Astrocyte of the spinal cord (primary cell): ENCODE results near the gene C1QL2.

Experiments used
- DNase-seq: peaks from one replicate; pipeline ENCODE4 v3.0.0; 2011; ENCODE audit warnings: low read depth, low spot score
- H3K4me3 ChIP-seq: 2 replicates; pipeline ENCODE4 v1.5.1; 2011; ENCODE audit warnings: low read depth, mild to moderate bottlenecking, low read length, moderate library complexity
- CTCF ChIP-seq: IDR thresholded peaks from 2 replicates; pipeline ENCODE4 v1.5.1; 2012; ENCODE audit warnings: low read depth, mild to moderate bottlenecking, low read length, inconsistent platforms
- in situ Hi-C: cut with HindIII; loops from 2 replicates; pipeline ENCODE4 v1.10.0; 2017; ENCODE audit warnings: low sequenced_read_pairs

The C1QL2 gene

GRCh38 chr2:119201815-119202214 is 43.3 kb upstream of the C1QL2 start:
- TF ChIP-seq CTCF, result no peak
- no peak for DNase-seq
- in situ Hi-C loops, result no loop called here

GRCh38 chr2:119198240-119198840 is 39.8 kb upstream of the C1QL2 start:
- in situ Hi-C loops, result no loop called here
- no peak overlapping the region for H3K4me3 ChIP-seq
- peak; percentile 29 for DNase-seq
- no peak for TF ChIP-seq CTCF

More at GRCh38 chr2:119201815-119202214, 43.3 kb upstream of the C1QL2 start:
- no peak overlapping the region for H3K4me3 ChIP-seq

- no peak for TF ChIP-seq CTCF
- no peak overlapping the region for H3K4me3 ChIP-seq
- DNase-seq, result no peak
- in situ Hi-C loops, result no loop called here
Observed at GRCh38 chr2:119197529-119198239, 39.1 kb upstream of the C1QL2 start.

DNA sequence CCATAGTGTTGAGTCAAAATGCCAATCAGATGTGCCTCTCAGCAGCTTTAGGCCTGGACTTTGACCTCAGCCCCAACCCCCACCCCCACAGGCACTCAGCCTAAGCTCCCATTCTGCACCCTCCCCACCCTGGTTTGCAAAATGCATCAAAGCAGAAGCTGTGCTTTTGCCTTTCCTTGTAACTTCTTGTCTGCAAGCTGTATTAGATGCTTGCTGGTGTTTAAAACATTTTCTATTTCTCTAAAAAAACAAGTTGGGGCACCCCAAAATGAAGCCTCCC is 38.5 kb upstream of the C1QL2 start:
- no peak for TF ChIP-seq CTCF
- in situ Hi-C loops, result no loop called here
- no peak overlapping the region for H3K4me3 ChIP-seq

DNA sequence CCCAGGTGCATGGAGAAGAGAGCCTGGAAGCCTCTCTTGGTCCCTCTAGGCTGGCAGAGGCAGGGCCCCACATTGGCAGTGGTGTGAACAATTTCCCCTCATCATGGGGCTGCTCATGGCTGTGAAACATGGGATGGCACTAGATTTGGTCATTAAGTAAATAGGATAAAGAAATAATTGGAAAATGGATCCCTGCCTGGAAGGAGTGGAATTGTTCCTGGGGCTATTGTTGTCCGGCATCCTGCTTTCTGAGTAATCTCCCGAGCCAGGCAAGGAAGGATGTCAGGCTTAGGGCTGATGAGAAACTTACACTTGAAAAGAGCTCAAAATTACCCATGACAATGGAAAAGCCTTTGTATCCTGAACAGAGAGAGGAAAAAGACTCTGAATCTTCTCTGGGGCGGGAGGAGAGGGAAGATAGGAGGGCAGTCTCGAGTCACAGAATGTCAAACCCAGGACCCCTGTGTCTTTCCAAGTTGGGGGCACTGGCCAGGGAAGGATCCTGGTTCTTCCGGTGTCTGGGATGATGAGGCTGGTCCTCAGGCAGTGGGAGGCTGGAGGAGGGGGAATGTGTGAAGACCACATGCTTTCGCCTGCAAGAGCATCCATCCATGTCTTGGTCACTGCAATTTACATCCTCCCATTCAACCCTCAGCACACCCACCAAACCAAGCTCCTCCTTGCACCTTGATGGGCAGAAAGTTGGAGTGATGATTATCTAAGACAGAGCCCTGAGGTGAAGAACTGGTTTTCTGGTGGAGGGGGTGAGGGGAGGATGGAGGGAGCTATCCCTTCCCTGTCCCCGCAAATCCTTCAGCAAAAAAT is 38.0 kb upstream of the C1QL2 start:
- in situ Hi-C loops, result no loop called here
- TF ChIP-seq CTCF, result no peak
- H3K4me3 ChIP-seq, result no peak overlapping the region
- DNase-seq, result no peak

More for the DNA sequence above, 38.5 kb upstream of the C1QL2 start:
- DNase-seq, result no peak

GRCh38 chr2:119195887-119196286 is 37.3 kb upstream of the C1QL2 start:
- DNase-seq, result no peak
- in situ Hi-C loops, result no loop called here
- H3K4me3 ChIP-seq, result no peak overlapping the region
- TF ChIP-seq CTCF, result no peak
